Measurements from ENCODE around the gene NALF2.

NALF2 gene

GRCh38 chrX:69503782-69504625 is at the start of gene NALF2:
NALF2 (plus strand) TSS chrX:69504326; CDS start chrX:69505283, 957 bp downstream.
- DNase-seq: peak; percentile 63

- no peak for DNase-seq
Measured at GRCh38 chrX:69457756-69458155, 46.4 kb upstream of the NALF2 start.

GRCh38 chrX:69466546-69466945 is 37.6 kb upstream of the NALF2 start:
- no peak for DNase-seq

- no peak for DNase-seq
Measured at GRCh38 chrX:69469975-69470374, 34.2 kb upstream of the NALF2 start.

- no peak for DNase-seq
Measured at GRCh38 chrX:69489625-69490024, 14.5 kb upstream of the NALF2 start.

- DNase-seq: peak; percentile 66
Measured at GRCh38 chrX:69493193-69493592, 10.9 kb upstream of the NALF2 start.

GRCh38 chrX:69493766-69494165 is 10.4 kb upstream of the NALF2 start:
- DNase-seq: no peak

- DNase-seq: no peak
Measured at GRCh38 chrX:69496183-69496582, 7.9 kb upstream of the NALF2 start.

GRCh38 chrX:69501429-69501828 is 2.7 kb upstream of the NALF2 start:
- no peak for DNase-seq

GRCh38 chrX:69503228-69503781 is 821 bp upstream of the NALF2 start:
- no peak for DNase-seq

GRCh38 chrX:69504626-69505612 is 793 bp downstream of the NALF2 start:
- no peak for DNase-seq

- no peak for DNase-seq
Measured at GRCh38 chrX:69505772-69506616, 1.9 kb downstream of the NALF2 start.

- DNase-seq: no peak
Measured at GRCh38 chrX:69506617-69507499, 2.7 kb downstream of the NALF2 start.

GRCh38 chrX:69507500-69507789 is 3.3 kb downstream of the NALF2 start:
- no peak for DNase-seq

GRCh38 chrX:69508610-69509009 is 4.5 kb downstream of the NALF2 start:
- DNase-seq: no peak

- DNase-seq: no peak
Measured at GRCh38 chrX:69510137-69510715, 6.1 kb downstream of the NALF2 start.

- no peak for DNase-seq
Measured at GRCh38 chrX:69510914-69511513, 6.9 kb downstream of the NALF2 start.

- no peak for DNase-seq
Measured at GRCh38 chrX:69522052-69522451, 17.9 kb downstream of the NALF2 start.

GRCh38 chrX:69523314-69523713 is 19.2 kb downstream of the NALF2 start:
- DNase-seq: no peak

GRCh38 chrX:69524781-69525363 is 20.7 kb downstream of the NALF2 start:
- DNase-seq: no peak
